HG03135 (cell line): ENCODE measurements around the gene HTR2A.
"Not testable (repeated sequence)": the region's sequence is repeated elsewhere in the genome, so short reads cannot be mapped to it uniquely, and the experiment has no call there.

ENCODE experiments used
- ATAC-seq: cut with Tn5 transposase; IDR thresholded peaks from one replicate; pipeline ENCODE4 v1.9.1; 2021; ENCODE audit warnings: mild to moderate bottlenecking, moderate library complexity; ENCODE audit not compliant: unreplicated experiment

HTR2A gene

GRCh38 chr13:46816371-46816770, 80.5 kb downstream of the HTR2A start:
- no peak for ATAC-seq

- no peak for ATAC-seq
Observed at GRCh38 chr13:46812301-46812797, 84.5 kb downstream of the HTR2A start.

DNA sequence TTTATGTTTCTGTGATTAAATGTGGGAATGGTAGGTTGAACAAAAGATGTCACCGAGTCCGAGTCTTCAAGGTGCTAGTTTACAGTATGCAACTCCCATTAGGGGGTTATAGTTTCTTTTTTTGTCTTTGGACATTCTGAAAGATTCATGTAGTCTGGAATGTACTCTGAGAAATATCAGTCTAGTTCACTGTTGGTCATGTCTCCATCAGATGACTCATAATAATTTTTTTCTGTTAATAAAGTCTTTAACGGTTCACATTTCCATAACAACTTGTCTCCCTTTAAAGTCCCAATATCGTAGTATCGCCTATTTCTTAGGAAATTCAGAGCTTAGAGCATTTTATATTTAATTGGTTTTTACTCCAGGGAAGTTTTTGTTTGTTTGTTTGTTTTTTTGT, 86.4 kb downstream of the HTR2A start:
- no peak for ATAC-seq

DNA sequence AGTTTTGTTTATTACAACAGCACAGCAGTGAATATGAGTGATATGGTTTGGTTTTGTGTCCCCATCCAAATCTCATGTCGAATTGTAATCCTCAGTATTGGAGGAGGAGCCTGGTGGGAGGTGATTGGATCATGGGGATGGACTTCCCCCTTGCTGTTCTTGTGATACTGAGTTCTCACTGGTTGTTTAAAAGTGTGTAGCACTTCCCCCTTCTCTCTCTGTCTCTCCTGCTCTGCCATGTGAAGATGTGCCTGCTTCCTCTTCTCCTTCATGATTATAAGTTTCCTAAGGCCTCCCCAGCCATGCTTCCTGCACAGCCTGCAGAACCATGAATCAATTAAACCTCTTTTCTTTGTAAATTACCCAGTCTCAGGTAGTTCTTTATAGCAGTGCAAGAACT, 91.9 kb downstream of the HTR2A start:
- ATAC-seq: not testable (repeated sequence)

DNA sequence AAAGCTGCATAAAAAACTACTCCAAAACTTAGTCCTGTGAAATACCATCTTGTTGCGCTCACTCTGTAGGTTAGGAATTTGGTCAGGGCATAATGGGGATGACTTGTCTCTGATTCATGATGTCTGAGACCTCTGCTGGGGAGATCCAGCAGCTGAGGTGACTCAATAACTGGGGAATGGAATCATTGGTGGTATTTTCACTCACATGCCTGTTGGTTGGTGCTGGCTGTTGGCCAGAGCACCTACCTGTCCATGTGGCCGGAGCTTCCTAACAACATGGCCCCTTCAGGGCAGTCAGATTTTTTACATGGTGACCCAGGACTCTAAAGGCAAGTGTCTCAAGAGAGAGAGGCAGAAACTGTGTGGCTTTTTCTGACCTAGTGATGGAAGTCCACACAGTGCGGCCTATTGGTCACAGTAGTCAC, 92.5 kb downstream of the HTR2A start:
- no peak for ATAC-seq

- no peak for ATAC-seq
Observed at GRCh38 chr13:46803586-46803985, 93.3 kb downstream of the HTR2A start.

- no peak for ATAC-seq
Observed at GRCh38 chr13:46801858-46802257, 95.0 kb downstream of the HTR2A start.

- ATAC-seq: no peak
Observed at GRCh38 chr13:46799139-46799538, 97.7 kb downstream of the HTR2A start.

DNA sequence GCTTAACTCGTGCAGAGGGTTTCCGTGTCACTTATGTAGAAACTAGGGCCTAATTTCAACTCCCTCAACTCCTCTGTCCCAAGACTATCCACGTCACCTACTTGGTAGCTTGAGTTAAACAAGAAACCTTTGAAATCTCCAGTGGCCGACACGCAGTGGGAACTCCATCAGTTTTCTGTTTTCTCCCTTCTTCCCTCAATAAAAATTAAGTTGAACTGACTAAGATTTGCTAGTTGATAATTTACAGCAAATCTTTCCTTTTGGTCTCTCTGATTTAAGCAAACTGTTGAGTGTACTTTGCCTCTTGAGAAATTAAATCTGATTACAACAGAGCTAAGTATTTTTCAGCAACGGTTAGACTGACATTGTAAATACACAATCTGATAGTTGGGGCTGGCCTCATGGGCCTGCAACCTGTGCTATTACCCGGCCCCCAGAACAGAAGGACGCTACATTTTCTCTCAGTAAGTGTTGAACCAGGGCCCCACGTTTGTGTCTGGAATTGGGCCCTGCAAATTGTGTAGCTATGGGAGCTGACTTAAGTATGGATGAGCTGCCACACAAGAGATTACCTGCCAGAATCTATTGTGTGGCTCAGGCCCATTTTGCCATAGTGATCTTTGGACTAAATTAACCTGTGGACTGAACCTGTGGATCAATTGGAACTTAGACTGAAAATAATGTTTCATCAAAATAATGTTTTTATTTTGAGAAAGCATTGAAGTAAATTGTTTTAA, 99.2 kb downstream of the HTR2A start:
- no peak for ATAC-seq

DNA sequence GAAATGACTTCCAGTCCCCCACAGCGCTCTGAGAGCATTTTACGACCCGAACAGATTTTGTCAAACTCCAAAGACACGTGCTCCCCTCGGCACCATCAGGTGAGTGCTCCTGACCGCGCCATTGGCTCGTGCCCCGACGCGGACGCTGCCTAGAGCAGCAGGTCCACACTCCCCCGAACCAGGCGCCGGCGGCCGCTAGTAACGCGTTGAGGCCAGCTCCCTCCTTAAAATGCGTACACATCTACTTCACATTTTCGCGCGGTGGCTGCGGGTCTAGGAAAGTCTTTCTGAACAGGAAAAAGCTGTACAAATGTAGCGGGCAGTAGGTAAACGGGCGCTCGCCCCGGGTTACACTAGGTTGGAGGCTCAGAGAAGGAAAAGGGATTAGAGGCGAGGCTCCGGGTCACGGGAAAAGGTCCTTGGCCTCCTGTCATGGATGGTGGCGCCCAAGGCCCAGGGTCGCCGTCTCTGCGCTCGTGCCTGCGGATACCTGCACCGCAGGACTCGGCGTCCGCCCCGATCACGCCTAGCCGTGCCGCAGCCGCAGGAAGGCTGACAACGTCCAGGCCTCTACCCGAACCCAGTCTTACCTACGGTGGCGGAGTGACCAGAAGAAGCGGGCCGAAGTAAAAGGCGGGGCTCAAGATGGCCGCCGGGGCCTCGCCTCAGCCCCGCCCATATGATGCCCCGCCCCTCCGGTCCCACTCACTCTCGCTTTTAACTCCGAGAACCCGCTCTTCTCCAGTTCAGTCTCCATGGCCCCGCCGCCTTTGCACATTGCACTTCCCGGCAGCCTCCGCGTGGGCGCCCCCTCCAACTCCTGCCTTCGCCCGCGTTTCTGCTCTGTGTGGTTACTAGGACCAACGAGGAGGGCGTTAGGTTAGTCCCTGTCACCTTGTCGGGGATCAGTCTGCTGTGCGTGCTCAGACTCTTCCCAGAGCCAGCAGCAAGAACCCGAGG, 100.1 kb downstream of the HTR2A start, which contains the start of gene ESD:
Gene ESD (minus strand): TSS at position 647 of the 960 bp plus-strand sequence. CDS start 5,748 bp downstream, outside the sequence.
- ATAC-seq: peak; percentile 89

- ATAC-seq: no peak
Observed at GRCh38 chr13:46796129-46796514, 100.7 kb downstream of the HTR2A start.

DNA sequence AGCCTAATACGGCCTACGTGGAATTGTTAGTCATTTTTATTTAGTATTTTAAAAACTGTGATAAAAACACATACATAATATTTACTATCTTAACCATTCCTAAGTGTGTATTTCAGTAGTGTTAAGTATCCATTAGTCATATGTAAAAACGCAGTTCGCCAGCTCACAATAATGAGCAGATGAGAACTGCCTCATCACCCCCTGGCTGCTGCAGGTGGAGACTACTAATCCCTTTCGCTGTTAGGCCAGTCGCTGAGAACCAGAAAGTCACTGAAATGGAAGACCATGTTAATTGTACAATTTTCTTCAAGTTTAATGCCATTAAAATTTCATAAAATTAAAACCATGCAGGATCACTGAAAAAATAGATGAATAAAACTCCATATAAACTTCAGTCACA, 101.5 kb downstream of the HTR2A start:
- no peak for ATAC-seq

DNA sequence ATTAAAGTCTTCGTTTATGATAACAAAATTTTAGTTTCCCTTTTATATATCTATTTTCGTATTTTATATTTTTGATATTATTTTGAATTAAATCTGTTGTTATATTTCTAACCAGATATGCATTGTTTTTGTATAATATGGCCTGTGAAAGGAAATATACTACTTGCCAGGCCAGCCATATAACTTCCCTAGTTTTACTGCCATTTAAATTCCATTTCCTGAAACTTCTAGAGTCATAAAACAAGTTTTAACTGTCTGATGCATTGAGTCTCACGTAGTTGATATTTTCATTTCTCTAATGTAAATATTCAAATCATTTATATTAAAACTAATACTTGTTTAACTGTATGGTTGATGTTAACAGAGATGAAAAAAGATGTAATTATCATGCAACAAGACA, 113.3 kb downstream of the HTR2A start:
- ATAC-seq: no peak

GRCh38 chr13:46782691-46783090, 114.2 kb downstream of the HTR2A start:
- ATAC-seq: no peak

GRCh38 chr13:46782066-46782465, 114.8 kb downstream of the HTR2A start:
- ATAC-seq: no peak
